Astrocyte of the hippocampus (primary cell): ENCODE data around the gene SCO2.

Source experiments
- DNase-seq: peaks from one replicate; pipeline ENCODE4 v3.0.0; 2011; ENCODE audit warnings: low read depth, low spot score

SCO2 gene

GRCh38 chr22:50532824-50533796 is 7.7 kb upstream of the SCO2 start:
- DNase-seq: no peak

- DNase-seq: peak; percentile 68
These were observed 6.7 kb upstream of the SCO2 start for GRCh38 chr22:50531962-50532674.

GRCh38 chr22:50531546-50531961 is 6.2 kb upstream of the SCO2 start:
- DNase-seq: peak; percentile 21

- peak; percentile 71 for DNase-seq
These were observed 5.6 kb upstream of the SCO2 start for GRCh38 chr22:50530877-50531545.

- DNase-seq: no peak
These were observed 5.1 kb upstream of the SCO2 start for GRCh38 chr22:50530580-50530876.

GRCh38 chr22:50529897-50530579 is 4.6 kb upstream of the SCO2 start, which contains the start of gene TYMP:
Gene TYMP, minus strand, starts transcription at chr22:50530012. Its CDS starts 303 bp downstream, at chr22:50529709.
- DNase-seq: peak; percentile 58

GRCh38 chr22:50529416-50529896 is 4.1 kb upstream of the SCO2 start:
- DNase-seq: no peak

GRCh38 chr22:50528682-50529415 is 3.5 kb upstream of the SCO2 start:
- no peak for DNase-seq

- DNase-seq: no peak
These were observed 2.7 kb upstream of the SCO2 start for GRCh38 chr22:50527921-50528681.

GRCh38 chr22:50526834-50527801 is 1.7 kb upstream of the SCO2 start:
- DNase-seq: no peak

- peak; percentile 87 for DNase-seq
These were observed 873 bp upstream of the SCO2 start for GRCh38 chr22:50526108-50526833.

GRCh38 chr22:50525858-50526107 is 385 bp upstream of the SCO2 start:
- DNase-seq: no peak

GRCh38 chr22:50524676-50525103 is 708 bp downstream of the SCO2 start:
- no peak for DNase-seq

- DNase-seq: no peak
These were observed 1.4 kb downstream of the SCO2 start for GRCh38 chr22:50523806-50524675.

- DNase-seq: no peak
These were observed 2.0 kb downstream of the SCO2 start for GRCh38 chr22:50523458-50523805.

- DNase-seq: no peak
These were observed 2.5 kb downstream of the SCO2 start for GRCh38 chr22:50522806-50523438.

GRCh38 chr22:50522208-50522805 is 3.1 kb downstream of the SCO2 start:
- DNase-seq: no peak
